Stimulated activated CD8-positive, alpha-beta memory T cell treated with anti-CD3 and anti-CD28 coated beads, Interleukin-12 subunit alpha, Interleukin-12 subunit beta, amount 100 ng/mL, for 24 hours (primary cell): ENCODE data around the gene CFD.
"Not testable (repeated sequence)": the region's sequence is repeated elsewhere in the genome, so short reads cannot be mapped to it uniquely, and the experiment has no call there.

Source experiments
- DNase-seq: peaks from one replicate; pipeline ENCODE4 v3.0.0-alpha.2; 2020; ENCODE audit errors: extremely low read depth

Gene CFD

GRCh38 chr19:852136-853013 is 7.1 kb upstream of the CFD start, which contains the start of gene ELANE:
TSS of gene ELANE (plus strand) at chr19:852303. CDS start at chr19:852329, 26 bp downstream.
- no peak for DNase-seq

- DNase-seq: no peak
Observed at GRCh38 chr19:853014-853585, 6.4 kb upstream of the CFD start.

GRCh38 chr19:853614-854220 is 5.7 kb upstream of the CFD start:
- not testable (repeated sequence) for DNase-seq

- DNase-seq: no peak
Observed at GRCh38 chr19:854549-854948, 4.9 kb upstream of the CFD start.

- DNase-seq: no peak
Observed at GRCh38 chr19:855142-855541, 4.3 kb upstream of the CFD start.

GRCh38 chr19:855566-856120 is 3.8 kb upstream of the CFD start:
- no peak for DNase-seq

GRCh38 chr19:858284-858683 is 1.2 kb upstream of the CFD start:
- DNase-seq: no peak

GRCh38 chr19:861141-861755 is 1.8 kb downstream of the CFD start:
- DNase-seq: no peak

- no peak for DNase-seq
Observed at GRCh38 chr19:861756-862580, 2.5 kb downstream of the CFD start.

GRCh38 chr19:862581-863314 is 3.3 kb downstream of the CFD start:
- DNase-seq: no peak

GRCh38 chr19:863315-863620 is 3.8 kb downstream of the CFD start:
- DNase-seq: no peak

GRCh38 chr19:866769-867300 is 7.4 kb downstream of the CFD start:
- DNase-seq: no peak

GRCh38 chr19:867301-867793 is 7.9 kb downstream of the CFD start:
- DNase-seq: no peak

- DNase-seq: no peak
Observed at GRCh38 chr19:867855-868457, 8.5 kb downstream of the CFD start.

- no peak for DNase-seq
Observed at GRCh38 chr19:868458-869244, 9.2 kb downstream of the CFD start.

GRCh38 chr19:869245-870177 is 10.0 kb downstream of the CFD start:
- DNase-seq: no peak

- DNase-seq: no peak
Observed at GRCh38 chr19:870314-870713, 10.8 kb downstream of the CFD start.

- DNase-seq: no peak
Observed at GRCh38 chr19:870963-871401, 11.5 kb downstream of the CFD start.
